Measurements from ENCODE around the gene ANKRD2.

GRCh38 chr10:97589479-97589878 lies 16.9 kb downstream of the ANKRD2 start, which contains the start of gene C10orf62:
- TF ChIP-seq CTCF (IDR thresholded peaks at IDR 0.05), result no peak
- no peak for TF ChIP-seq POLR2A (IDR thresholded peaks at IDR 0.05)
- no peak for TF ChIP-seq POLR2AphosphoS5 (IDR thresholded peaks at IDR 0.05)
- no peak for TF ChIP-seq EP300 (IDR thresholded peaks at IDR 0.05)
